Right lobe of liver (tissue), 6 donors: ENCODE results near the gene CTDSPL. TPM values are rescaled to one million over a fixed set of nuclear protein-coding genes. Genes with fewer than 3 reads are reported as not detected.

Experiments
- ATAC-seq, 4 donors: fragments of 200-7000 bp; cut with Tn5 transposase; one replicate each; pipeline ENCODE4 v1.9.1; 2020; ENCODE audit warnings: mild to moderate bottlenecking in 4 of 4, moderate library complexity in 4 of 4
- DNase-seq, 3 donors: peaks; one replicate each; pipeline ENCODE4 v3.0.0-alpha.2; 2020
- H3K27ac ChIP-seq, 3 donors: fragments of 200-600 bp; one replicate each; pipeline ENCODE4 v1.8.0; 2022
- H3K27me3 ChIP-seq, 2 donors: fragments of 200-600 bp; one replicate each; pipeline ENCODE4 v1.8.0; 2022
- H3K36me3 ChIP-seq, 4 donors: fragments of 200-600 bp; sonication (generic) in 1 of 4; one replicate each; pipeline versions ENCODE4 v1.5.1 to v1.8.0; 2017 to 2022; ENCODE audit warnings: control low read depth in 1 of 4
- H3K4me1 ChIP-seq, 4 donors: fragments of 200-600 bp; sonication (generic) in 1 of 4; one replicate each; pipeline versions ENCODE4 v1.5.1 to v1.8.0; 2017 to 2022; ENCODE audit warnings: control low read depth in 1 of 4
- H3K4me3 ChIP-seq, 3 donors: fragments of 200-600 bp; one replicate each; pipeline ENCODE4 v1.8.0; 2022
- H3K9me3 ChIP-seq, 4 donors: fragments of 200-600 bp; sonication (generic) in 1 of 4; one replicate each; pipeline versions ENCODE4 v1.5.1 to v1.8.0; 2017 to 2022; ENCODE audit warnings: control low read depth in 1 of 4
- CTCF ChIP-seq, 4 donors: fragments of 200-600 bp in 3 of 4; fragments of 450-650 bp in 1 of 4; IDR thresholded peaks; one replicate each; pipeline versions ENCODE4 v1.5.1 to v1.8.0; 2016 to 2022; ENCODE audit warnings: antibody characterized with exemption in 4 of 4, mild to moderate bottlenecking in 2 of 4
- POLR2A ChIP-seq: fragments of 450-650 bp; IDR thresholded peaks from one replicate; pipeline ENCODE4 v1.6.1; 2017; ENCODE audit warnings: antibody characterized with exemption, mild to moderate bottlenecking
- WGBS: methylation state at CpG from one replicate; pipeline ENCODE4 v1.1.6; 2018; ENCODE audit warnings: low coverage, low lambda C conversion rate; ENCODE audit not compliant: insufficient coverage; ENCODE audit errors: missing lambda C conversion rate; 5-methylcytosine and 5-hydroxymethylcytosine counted together
- intact Hi-C, 2 donors: fragments of 100-400 bp; cut with DNase I; formaldehyde crosslinking; loops; one replicate each; pipeline versions ENCODE4 v1.11.2 to v1.14.1; 2022
- total RNA-seq, 6 experiments: library from RNA; depleted of rRNA in 2 of 6; stranded (reverse); fragments of >200 nt in 2 of 6; fragmentation: NEBNext Ultra II Directional in 3 of 6; extraction: Animal tissue kit (Norgen Biotek cat#: 25700) in 3 of 6; gene quantifications; one replicate each; pipeline versions ENCODE4 v1.1.0 to v1.2.4, GENCODE V29; 2016 to 2023
- donor health status: DM: no; HTN: yes; CAD: no.
- donor health status: DM: no; HTN: no; CAD: no.
- donor health status: DM: no; HTN: no; CAD: no.
- donor health status: DM: no; HTN: yes; CAD: no.
- donor health status: DM: no; HTN: yes; CAD: no.

Gene CTDSPL
- total RNA-seq, 6 experiments from 2014 or later = 14.9 to 22.8 (median 18.0) TPM

- Histone ChIP-seq H3K27me3 (no peaks in the 10 kb centered on the region), H3K36me3 (no peaks in the 10 kb centered on the region), H3K9me3 (no peaks in the 10 kb centered on the region), H3K4me1 (no peaks in the 10 kb centered on the region), H3K4me3 (no peak overlapping the region), H3K27ac (no peak overlapping the region)
- ATAC-seq (no peak), DNase-seq (no peak)
- WGBS = 52% methylated on average over 4 of the region's 4 CpGs
- intact Hi-C loops = no loop called here
- TF ChIP-seq POLR2A = no peak
- no peak for TF ChIP-seq CTCF (IDR thresholded peaks at IDR 0.05)
Measured at GRCh38 chr3:37847689-37848088, 14.0 kb upstream of the CTDSPL start.

- intact Hi-C loops = no loop called here
- no peaks in the 10 kb centered on the region for H3K27me3 ChIP-seq
- ATAC-seq = no peak
- TF ChIP-seq CTCF (IDR thresholded peaks at IDR 0.05) = no peak
- no peak for TF ChIP-seq POLR2A
- H3K36me3 ChIP-seq = no peaks in the 10 kb centered on the region
- H3K4me3 ChIP-seq = no peak overlapping the region
- DNase-seq = no peak
- H3K27ac ChIP-seq = no peak overlapping the region
- 94% methylated on average over 10 of the region's 11 CpGs for WGBS
- H3K4me1 ChIP-seq = no peaks in the 10 kb centered on the region
- no peaks in the 10 kb centered on the region for H3K9me3 ChIP-seq
Measured at GRCh38 chr3:37849146-37849923, 12.3 kb upstream of the CTDSPL start.

- H3K4me3 ChIP-seq = no peak overlapping the region
- H3K36me3 ChIP-seq = no peaks in the 10 kb centered on the region
- 100% methylated on average over 1 of the region's 1 CpG for WGBS
- intact Hi-C loops = loop anchor here in 1 of 2 donors (5.0 kb wide), 1 partner anchor 120 kb away; no protein-coding TSS in a partner anchor
- H3K27me3 ChIP-seq = no peaks in the 10 kb centered on the region
- H3K27ac ChIP-seq = no peak overlapping the region
- H3K9me3 ChIP-seq = no peaks in the 10 kb centered on the region
- DNase-seq (no peak), ATAC-seq (no peak)
- no peak for TF ChIP-seq POLR2A
- no peak for TF ChIP-seq CTCF (IDR thresholded peaks at IDR 0.05)
- peaks cover 0 to 13% (median 5%) of the 10 kb centered on the region in 4 donors for H3K4me1 ChIP-seq
Measured at GRCh38 chr3:37852097-37852496, 9.6 kb upstream of the CTDSPL start.

- Histone ChIP-seq H3K27ac (no peak overlapping the region), H3K9me3 (no peaks in the 10 kb centered on the region), H3K4me3 (no peak overlapping the region), H3K4me1 (peaks cover 0 to 13% (median 5%) of the 10 kb centered on the region in 4 donors), H3K27me3 (no peaks in the 10 kb centered on the region), H3K36me3 (no peaks in the 10 kb centered on the region)
- intact Hi-C loops = loop anchor here in 1 of 2 donors (5.0 kb wide), 1 partner anchor 120 kb away; no protein-coding TSS in a partner anchor
- no peak for DNase-seq
- ATAC-seq = no peak
- no peak for TF ChIP-seq POLR2A
- no peak for TF ChIP-seq CTCF (IDR thresholded peaks at IDR 0.05)
- WGBS = 83% methylated on average over 1 of the region's 1 CpG
Measured at GRCh38 chr3:37852771-37853170, 8.9 kb upstream of the CTDSPL start.
